ENCODE data around the gene PRAMEF20.
"Not testable (repeated sequence)": the region's sequence is repeated elsewhere in the genome, so short reads cannot be mapped to it uniquely, and the experiment has no call there.

GRCh38 chr1:13394761-13395160, 15.5 kb upstream of the PRAMEF20 start:
- not testable (repeated sequence) for TF ChIP-seq POLR2AphosphoS5, POLR2A (IDR thresholded peaks at IDR 0.05)
- TF ChIP-seq, protein P1, sequence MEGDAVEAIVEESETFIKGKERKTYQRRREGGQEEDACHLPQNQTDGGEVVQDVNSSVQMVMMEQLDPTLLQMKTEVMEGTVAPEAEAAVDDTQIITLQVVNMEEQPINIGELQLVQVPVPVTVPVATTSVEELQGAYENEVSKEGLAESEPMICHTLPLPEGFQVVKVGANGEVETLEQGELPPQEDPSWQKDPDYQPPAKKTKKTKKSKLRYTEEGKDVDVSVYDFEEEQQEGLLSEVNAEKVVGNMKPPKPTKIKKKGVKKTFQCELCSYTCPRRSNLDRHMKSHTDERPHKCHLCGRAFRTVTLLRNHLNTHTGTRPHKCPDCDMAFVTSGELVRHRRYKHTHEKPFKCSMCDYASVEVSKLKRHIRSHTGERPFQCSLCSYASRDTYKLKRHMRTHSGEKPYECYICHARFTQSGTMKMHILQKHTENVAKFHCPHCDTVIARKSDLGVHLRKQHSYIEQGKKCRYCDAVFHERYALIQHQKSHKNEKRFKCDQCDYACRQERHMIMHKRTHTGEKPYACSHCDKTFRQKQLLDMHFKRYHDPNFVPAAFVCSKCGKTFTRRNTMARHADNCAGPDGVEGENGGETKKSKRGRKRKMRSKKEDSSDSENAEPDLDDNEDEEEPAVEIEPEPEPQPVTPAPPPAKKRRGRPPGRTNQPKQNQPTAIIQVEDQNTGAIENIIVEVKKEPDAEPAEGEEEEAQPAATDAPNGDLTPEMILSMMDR (IDR thresholded peaks at IDR 0.05) = not testable (repeated sequence)

All from gastroesophageal sphincter (tissue), 3 donors.